NCI-H524 treated with DMSO at 0.1 percent for 48 hours (cell line): Measurements from ENCODE around the gene ATP2B2.

Experiments used
- DNase-seq: peaks from one replicate; lab custom pipeline; 2025; lab: John Stamatoyannopoulos, UW

Gene ATP2B2

DNA sequence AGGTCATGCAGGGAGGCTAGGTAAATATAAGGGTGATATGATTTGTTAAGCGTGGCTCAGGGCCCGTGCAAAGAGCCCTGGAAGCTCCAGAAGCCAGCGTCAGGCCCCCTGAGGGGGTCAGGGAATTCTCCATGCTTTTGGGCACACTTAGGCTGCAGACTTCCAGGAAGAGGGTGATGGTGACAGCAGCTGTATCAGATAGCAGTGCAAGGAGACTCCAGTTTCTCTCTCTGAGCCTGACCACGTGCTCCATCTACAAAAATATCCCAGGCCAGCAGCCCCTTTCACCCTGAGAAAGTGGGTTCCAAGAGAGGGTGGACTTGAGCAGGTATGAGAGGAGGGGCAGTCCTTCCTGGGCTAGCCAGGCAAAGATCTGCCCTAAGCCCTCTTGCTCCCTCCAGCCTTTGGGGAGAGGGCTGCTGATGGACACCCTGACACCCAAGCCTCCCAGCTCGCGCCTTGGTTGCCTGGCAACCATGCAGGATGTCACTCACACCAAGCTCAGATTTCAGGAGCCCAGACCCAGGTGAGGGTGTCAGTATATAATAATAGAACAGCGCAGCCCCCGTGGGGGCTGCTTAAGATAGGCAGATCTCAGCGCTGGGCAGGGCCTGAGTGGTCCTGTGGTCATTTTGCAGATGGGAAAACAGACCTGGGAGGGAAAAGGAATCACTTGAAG, 35.8 kb downstream of the ATP2B2 start:
- DNase-seq = no peak

DNA sequence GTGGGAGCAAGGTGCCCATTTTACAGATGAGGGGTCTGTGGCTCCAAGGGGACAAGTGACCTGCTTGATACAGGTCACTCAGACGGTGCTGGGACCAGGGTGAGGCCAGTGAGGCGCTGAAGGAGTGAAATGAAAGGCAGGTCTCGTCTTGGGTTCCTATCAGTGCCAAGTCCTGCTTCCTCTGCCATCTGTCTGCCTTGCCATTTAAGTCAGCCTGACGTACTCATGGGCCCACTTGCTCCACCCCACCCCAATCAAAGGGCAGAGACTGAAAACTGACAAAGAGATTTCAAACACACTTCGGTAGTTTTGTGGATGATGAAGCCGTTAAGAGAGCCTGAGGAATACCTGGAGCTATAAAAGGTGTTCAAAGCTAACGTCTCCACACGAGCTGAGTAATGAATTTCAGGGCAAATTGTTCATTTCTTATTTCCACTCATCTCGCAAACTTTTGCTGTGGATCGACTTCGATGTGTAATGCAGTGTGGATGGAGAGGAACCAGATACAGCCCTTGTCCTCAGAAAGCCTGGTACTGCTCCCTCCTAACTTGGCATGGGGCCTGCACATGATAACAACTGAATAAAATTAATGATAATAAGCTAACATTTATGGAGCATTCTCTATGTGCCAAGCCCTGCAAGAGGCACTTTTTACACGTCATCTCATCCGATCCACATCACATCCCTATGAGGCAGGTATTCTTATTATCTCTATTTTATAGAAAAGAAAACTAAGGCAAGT, 36.6 kb downstream of the ATP2B2 start:
- DNase-seq = no peak

DNA sequence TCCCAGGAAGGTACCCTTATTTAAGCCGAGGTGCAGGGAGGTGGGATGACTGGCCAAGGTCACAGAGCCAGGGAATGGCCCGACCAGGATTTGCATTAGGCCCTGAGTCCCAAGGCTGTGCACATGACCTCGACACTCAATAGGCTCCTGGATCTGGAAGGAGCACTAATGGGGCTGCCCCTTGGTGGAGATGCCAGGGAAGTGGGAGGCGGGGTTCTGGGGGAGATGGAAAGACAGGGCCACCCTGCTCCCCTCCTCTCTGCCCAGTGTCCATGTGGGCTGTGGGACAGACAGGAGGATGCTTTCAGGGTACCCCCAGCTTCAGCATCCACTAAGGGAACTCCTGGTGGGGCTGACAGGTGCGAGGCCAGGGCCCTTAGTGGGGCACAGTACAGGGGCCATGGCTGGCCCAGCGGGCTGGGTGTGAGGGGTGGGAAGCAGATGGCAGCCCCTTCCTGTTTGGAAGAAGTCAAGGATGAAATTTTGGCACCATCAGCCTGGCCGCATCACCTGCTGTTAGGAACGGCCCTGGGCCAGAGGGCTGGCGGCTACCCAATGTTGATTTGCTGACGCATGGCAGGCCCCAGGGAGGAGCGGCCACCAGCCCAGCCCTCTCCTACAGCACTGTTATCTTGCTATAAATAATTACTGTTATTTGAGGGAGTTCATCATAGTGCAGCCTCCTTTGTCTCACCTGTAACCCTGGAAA, 37.3 kb downstream of the ATP2B2 start:
- DNase-seq = no peak

DNA sequence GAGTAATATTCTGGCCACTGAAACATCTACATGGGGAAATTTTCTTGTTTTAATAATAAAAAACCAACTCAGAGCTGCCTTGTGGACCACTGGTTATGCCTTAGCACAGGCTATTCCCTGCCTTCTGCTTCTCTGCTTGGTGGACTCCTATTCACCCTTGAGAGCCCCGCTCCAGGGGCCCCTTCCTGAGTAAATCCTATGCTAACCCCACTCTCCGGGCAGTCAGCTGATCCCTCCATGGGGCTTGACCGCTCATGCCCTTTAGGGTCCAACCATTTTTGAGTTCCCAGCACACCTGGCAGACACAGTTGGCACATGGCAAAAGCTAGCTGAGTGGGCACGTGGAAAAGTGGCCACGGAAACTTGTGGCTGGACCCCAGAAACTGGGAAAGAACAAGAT, 38.2 kb downstream of the ATP2B2 start:
- no peak for DNase-seq

DNA sequence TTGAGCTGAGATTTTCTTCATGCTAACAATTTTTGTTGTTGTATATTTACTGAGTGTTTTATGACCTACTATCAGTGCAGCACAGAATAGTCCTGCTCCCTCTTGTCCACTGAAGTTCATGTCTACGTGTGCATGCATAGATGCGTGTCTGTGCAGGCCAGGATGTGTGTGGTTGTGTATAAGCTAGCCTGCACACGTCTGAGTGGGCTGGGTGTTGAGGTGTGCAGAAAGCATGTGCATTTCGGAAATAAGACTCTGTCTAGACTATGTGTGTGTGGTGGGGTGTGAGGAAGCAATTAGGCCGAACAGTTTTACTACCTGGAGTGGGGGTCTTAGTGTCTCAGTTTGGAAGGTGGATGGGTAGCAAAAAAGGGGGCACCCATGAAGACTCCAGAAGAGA, 39.2 kb downstream of the ATP2B2 start:
- no peak for DNase-seq

DNA sequence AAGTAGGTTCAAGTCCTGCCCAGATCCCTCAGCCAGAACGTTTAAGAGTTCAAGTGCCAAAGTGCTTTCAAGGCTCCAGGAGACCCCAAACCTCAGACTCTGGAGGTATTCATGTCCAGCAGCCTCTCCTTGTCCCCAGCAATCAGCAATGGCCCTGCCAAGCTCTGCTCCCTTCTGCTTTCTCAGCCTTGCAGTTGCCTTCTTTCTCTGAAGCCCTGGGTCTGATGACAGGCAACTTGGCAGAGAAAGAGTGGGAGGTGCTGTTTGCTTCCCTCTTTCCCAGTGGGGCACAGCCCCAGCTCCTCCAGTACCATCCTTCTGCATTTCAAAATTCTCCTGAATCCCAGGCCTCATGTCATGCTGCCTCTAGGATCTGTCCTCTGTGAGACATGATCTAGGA, 40.2 kb downstream of the ATP2B2 start:
- no peak for DNase-seq

DNA sequence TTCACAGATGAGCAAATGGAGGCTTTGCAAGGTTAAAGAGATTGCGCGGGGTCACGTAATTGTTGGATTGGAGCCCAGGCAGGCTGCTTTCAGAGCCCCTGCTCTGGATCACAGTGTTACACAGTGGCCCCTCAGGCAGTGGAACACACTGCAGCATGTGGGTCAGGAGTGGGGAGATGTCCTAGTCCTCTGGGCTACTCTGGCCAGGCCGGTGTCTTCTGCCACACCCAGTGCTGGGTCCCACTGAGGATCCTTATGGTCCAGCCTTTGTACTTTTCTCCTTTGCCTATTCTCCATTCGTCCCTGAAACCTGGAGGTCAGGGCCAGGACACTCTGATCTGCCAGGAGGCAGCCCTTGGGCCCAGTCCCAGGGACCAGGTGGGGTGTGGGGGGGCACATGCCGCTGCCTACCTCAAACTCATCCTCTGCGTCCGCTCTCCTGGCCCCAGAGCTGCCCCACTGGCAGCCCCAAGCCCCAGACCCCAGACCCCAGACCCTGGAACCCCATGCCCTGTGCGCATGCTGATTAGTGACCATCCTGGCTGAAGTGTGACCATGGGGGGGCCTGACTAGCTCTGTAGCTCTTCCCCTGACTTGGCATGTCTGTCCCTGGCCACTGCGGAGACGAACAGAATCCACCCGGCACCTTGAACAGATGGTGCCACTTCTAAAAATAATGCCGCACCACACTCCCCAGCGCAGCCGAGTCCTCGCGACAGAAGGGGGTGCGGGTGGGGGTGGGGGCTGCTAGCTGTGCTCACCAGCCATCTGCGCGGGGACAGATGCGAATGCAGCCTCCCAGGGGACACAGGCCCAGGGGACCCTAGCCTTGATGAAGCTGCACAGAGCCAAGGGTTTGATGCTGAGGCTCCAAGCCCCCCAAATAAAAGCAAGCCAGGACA, 41.6 kb downstream of the ATP2B2 start:
- peak; percentile 83 for DNase-seq

DNA sequence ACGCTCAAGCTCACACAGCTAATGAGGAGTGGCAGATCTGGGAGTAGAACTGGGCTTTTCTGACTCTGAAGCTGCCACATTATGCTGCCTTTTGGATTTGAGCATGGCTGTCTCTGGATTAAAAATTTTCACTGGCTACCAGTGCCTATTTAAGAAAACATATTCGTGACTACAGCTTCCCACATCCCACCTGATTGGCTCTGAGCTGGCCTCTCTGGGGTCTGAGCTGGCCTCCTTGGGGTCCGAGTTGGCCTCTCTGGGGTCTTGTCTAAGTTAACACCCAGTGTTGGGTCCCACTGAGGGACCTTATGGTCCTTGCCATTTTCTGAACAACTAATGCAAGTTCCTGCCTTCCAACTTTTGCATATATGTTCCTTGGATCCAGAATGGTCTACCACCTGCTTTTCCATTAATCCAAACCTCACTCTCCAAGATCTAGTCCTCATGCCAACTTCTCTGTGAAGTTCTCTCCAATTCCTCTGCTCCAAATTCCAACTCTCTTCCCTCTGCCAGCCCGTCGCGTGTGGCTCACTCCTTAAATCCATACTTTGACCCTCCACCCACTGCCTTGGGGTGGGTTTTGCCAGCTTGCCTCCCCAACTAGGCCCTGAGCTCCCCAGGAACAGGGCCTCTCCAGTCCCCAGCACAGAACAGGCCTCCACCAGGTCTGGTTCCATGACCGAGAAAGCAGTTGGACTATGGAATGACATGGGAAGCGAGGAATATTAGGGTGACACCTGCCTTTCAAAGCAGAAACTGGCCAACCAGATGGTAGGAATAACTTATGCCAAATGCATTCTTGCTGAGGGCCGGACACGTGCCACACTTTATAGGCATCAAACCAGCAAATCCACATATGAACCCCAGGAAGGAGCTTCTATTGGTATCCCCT, 42.5 kb downstream of the ATP2B2 start:
- peak; percentile 26 for DNase-seq

DNA sequence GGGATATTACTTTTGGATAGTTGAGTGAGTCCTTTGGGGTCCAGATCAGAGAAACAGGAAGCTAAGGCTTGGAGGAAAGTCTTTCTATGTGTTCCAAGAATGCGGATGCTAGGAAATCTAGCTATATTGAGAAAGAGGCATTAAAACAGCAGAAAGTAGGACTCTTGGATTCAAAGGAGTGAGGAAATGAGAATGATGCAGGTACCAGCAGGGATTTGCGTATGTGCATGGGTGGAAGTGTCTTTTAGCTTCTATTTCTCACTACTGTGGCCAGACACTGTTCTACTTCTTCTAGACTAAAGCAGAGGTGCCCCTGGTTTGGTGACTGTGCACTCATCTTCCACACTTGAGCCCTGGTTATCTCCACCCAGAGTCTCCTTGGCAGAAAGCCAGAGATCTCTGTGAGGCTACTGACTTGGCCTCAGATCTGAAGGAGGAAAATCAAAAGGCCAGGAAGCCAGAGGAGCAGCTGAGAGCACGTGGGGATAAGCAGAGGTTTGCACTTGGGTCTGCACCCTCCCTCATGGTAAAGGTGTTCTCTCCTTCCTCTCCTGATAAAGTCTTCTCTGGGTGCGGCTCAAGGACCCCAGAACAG, 44.3 kb downstream of the ATP2B2 start:
- no peak for DNase-seq

DNA sequence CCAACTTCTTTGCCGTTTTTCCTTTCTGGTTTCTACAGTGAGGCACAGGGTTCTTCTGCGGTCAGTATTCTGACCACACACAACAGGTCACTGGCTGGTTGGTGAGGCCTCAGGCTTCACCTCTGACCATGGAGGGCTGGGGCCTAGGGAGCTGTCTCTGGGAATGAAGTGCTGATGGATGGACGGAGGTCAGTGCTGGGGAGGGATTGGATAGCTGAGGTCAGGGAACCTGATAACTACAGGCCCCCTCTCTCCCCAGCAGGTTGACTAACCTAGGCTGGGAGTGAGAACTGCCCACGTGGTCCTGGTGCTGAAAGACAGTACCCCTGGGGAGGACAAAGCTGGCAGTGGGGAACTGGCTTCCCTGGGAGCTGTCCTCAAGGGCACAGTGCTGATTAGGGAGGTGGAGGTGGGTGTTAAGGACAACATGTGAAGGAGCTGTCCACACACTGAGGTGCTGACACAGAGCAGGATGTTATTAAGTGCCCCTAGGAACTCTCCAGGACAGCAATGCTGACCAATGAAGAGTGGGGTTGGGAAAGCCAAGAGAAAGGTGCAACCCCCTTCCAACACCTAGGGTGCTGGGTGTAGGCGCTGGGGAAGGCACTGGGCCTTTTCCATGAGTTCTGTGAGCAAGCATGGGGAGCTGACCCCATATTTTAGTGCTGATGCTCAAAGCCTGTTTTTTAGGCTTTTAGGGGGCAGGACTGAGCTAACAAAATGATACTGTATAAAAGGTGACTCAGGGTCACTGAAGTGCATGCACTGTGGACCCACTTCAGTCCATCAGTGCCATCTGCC, 45.2 kb downstream of the ATP2B2 start:
- no peak for DNase-seq

DNA sequence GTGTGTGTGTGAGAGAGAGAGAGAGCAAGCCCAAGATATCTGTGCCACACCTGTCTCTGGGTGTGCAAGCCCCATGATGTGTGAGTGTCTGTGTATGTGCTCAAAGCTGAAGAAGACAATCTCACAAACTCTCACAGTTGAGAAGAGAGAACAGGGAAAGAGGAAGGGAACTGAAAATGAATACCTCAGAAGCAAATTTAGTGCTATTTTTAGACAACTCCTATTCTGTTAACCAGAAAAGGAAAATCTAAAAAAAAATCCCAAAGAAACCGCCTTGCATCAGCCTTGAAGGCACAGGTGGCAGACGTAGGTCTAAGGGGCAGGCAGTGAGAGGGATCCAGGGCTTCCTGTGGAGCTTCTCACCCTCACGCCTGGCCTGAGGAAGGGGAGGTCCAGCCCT, 47.8 kb downstream of the ATP2B2 start:
- no peak for DNase-seq

DNA sequence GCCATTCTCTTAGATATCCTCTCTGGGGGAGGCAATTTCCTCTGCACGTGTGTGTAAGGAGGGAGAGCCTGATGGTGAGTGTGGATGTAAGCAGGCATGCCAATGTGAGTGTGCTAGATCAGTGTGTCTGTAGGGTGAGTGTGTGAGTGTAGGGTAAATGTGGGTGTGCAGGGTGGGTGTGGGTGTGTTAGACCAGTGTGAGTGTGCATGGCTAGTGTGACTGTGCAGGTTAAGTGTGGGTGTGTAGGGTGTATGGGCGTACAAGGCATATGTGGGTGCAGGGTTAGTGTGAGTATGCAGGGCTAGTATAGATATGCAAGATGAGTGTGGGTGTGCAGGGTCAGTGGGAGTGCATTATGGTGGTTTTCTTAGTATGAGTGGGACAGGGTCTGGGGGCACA, 48.4 kb downstream of the ATP2B2 start:
- no peak for DNase-seq

DNA sequence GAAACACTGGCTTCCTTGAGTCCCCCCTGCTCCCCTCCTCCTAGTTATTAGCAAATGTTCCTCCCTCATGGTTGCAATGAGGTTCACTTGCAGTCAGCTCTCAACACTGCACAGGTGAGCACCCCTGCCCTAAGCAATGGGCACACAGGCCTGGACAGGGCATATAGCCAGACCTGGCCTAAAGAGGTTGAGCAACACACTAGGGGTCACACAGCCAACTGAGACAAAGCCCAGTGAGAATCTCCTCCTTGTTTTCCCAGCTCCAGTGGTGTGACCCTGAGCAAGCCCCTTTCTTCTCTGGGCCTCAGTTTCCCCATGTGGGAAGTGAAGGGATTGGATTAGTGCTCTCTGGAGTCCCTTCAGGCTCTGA, 49.9 kb downstream of the ATP2B2 start:
- DNase-seq = no peak

DNA sequence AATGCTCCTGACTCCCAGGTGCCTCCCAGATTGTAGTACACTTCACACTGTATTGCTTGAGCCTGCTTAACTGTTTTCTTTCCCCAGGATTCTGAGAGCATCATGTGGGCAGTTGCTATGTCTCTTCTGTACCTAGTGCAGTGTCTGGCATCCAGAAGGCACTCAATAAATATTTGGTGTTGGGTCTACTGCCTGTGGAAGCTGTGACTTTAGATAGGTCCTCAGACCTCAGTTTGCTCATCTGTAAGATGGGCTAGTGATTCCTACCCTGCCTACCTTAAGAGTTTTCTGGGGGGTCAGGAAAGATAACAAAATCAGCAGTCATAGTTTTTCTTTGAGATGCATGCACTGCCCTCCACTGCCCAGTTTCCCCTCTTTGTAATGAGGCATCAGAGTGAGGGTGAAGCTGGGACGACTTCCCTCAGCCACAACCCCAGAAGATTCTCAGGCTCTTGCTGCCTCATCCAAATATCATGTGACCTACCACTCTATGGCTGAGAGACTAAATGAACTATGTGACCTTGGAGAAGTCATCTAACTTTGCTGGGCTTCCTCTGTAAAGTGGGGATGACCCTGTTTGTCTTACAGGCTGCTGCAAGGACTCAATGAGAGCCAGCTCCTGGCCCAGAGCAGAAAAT, 50.4 kb downstream of the ATP2B2 start:
- DNase-seq = no peak

DNA sequence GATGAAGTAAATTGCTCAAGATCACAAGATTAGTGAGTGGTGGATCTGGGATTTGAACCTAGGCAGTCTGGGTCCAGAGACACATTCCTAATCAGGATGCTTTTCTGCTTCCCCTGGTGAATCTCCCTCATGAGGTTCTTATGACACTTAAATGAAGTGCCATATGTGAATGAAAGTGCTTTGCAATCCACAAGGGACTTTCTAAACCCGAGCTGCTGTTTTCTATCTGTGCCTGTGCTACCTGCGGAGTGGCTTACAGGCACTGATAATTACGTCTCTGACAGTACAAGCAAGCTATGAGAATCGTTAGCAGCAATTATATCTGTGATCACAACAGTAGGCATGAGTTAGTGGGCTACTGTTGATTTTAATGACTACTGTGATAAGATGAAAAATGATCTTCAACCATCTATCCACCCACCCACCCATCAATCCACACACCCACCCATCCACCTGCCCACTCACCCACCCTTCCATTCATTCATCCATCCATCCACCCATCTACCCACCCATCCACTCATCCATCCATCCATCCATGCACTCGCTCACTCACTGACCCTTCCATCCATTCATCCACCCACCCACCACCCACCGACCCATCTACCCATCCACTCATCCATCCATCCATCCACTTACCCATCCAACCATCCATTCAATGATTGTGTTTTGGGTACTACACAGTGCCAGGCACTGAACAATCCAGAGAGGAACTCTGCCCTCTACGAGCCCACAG, 51.8 kb downstream of the ATP2B2 start:
- peak; percentile 64 for DNase-seq

DNA sequence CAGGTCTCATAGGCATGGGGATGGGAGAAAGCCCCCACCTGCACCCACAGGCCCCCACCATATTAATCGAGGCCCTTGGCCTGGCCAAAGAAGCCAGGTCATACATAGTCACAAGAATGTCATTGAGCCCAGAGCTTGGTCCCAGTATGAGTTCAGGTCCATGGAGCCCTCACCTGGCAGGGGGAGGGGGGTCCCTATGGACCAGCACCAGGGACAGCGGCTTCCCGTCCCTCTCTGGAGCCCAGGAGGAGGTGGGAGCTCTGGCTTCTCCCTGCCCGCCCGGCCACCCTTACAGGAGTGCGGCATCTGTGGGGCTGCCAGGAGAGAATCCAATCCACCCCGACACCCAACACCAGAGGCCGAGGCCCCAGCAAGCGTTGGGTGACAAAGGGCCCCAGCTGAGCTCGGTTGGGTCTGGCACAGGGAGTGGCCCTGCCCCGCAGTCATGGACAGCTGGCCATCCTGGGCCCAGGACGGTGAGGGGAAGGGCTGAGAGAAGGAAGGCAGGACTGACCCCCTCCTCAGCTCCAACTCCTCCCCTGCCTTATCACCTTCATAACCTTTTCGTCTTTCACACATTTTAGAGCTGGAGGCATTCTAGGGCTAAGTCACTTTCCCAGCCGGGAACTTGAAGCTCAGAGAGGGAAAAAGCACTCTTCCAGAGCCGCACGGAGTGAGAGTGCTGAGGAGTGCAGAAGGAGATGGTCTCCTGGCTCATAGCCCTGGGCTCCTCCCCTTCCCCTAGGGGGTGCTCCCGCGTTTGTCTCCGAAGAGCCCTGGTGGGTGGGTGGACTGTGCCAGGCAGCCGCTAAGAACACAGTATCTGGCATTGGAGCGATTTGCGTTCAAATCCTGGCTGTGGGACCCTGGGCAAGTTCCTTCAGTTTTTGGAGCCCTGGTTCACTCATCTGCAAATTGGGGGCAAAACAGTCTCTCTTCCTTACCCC, 54.6 kb downstream of the ATP2B2 start:
- no peak for DNase-seq

DNA sequence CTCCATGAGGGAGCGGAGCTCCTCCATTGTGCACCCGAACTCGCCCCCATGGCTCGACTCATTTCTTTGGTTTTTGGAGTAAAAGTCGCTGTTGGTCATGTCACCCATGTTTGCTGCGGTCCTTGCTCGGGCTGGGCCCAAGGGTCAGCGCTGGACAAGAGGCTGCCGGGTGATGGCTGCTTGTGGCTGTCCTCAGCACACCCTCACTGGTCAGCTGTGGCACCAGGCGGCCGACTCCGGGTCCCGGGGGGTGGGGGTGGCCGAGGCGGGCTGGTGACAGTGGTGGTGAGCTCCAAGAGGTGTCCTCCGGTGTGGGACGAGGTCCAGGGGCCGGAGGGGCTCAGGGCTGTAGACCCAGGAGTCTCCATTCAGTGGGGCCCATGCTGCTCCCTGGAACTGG, 56.0 kb downstream of the ATP2B2 start:
- DNase-seq = no peak

DNA sequence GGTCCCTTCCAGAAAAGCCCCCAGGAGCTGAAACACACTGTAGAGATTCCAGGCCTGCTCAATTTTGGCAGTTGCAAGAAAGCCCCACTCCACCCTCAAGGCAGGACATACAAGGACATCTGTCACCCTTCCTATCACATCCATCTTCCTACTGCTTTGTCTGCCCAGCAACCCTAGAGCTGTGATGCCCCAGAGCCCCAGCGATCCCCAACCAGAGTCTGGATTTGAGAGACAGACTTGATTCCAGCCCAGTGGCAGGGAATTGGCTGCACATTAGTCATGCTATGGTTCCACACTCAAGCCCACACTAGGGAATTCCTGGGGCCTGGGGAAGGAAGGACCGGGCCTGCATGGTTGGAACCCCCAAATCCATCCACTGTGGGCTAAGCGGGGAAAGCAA, 56.8 kb downstream of the ATP2B2 start:
- DNase-seq = no peak
